Sigmoid colon (tissue), 4 donors: ENCODE results near the gene CCN2.

Source experiments
- CTCF ChIP-seq, 4 experiments: fragments of 450-650 bp in 3 of 4; fragments of 200-600 bp in 1 of 4; IDR thresholded peaks; one replicate each; pipeline ENCODE4 v1.5.1; 2016 to 2019; ENCODE audit warnings: antibody characterized with exemption in 4 of 4, mild to moderate bottlenecking in 3 of 4, moderate library complexity in 2 of 4
- EP300 ChIP-seq, 4 donors: sonication (generic); formaldehyde crosslinking; IDR thresholded peaks; one replicate each; pipeline ENCODE4 v1.6.1; 2017; ENCODE audit warnings: antibody characterized with exemption in 4 of 4
- POLR2A ChIP-seq, 2 donors: fragments of 450-650 bp; IDR thresholded peaks; one replicate each; pipeline ENCODE4 v1.6.1; 2016; ENCODE audit warnings: antibody characterized with exemption in 2 of 2, mild to moderate bottlenecking in 2 of 2, moderate library complexity in 2 of 2
- POLR2AphosphoS5 ChIP-seq, 4 donors: sonication (generic); formaldehyde crosslinking; IDR thresholded peaks; one replicate each; pipeline ENCODE4 v1.6.1; 2017; ENCODE audit warnings: antibody characterized with exemption in 4 of 4

GRCh38 chr6:131914234-131914633 lies 36.9 kb downstream of the CCN2 start:
- TF ChIP-seq CTCF (IDR thresholded peaks at IDR 0.05) (no peak), POLR2A (IDR thresholded peaks at IDR 0.05) (no peak), EP300 (IDR thresholded peaks at IDR 0.05) (no peak), POLR2AphosphoS5 (IDR thresholded peaks at IDR 0.05) (no peak)
